Dedifferentiated amniotic fluid mesenchymal stem cell (primary cell): ENCODE results near the gene TFAP2E.
A peak's percentile ranks its signal among the peaks of the same experiment; 100 is the strongest.

Experiments used
- DNase-seq: peaks from one replicate; pipeline ENCODE4 v3.0.0-alpha.2; 2016; ENCODE audit errors: extremely low spot score

The TFAP2E gene

GRCh38 chr1:35557118-35557610, 15.9 kb upstream of the TFAP2E start, which contains the start of gene KIAA0319L:
TSS of gene KIAA0319L (minus strand) at chr1:35557403. CDS start at chr1:35554491, 2,912 bp downstream.
- DNase-seq = peak; percentile 69

GRCh38 chr1:35557611-35558373, 15.3 kb upstream of the TFAP2E start, which contains the start of gene NCDN:
TSS of gene NCDN (plus strand) at chr1:35557799. CDS start at chr1:35558191, 392 bp downstream.
- DNase-seq = peak; percentile 98

- DNase-seq = no peak
These were observed 14.5 kb upstream of the TFAP2E start for GRCh38 chr1:35558374-35559316.

GRCh38 chr1:35559317-35559944, 13.7 kb upstream of the TFAP2E start:
- no peak for DNase-seq

- DNase-seq = no peak
These were observed 12.6 kb upstream of the TFAP2E start for GRCh38 chr1:35560256-35561225.

- no peak for DNase-seq
These were observed 11.7 kb upstream of the TFAP2E start for GRCh38 chr1:35561297-35561971.

DNA sequence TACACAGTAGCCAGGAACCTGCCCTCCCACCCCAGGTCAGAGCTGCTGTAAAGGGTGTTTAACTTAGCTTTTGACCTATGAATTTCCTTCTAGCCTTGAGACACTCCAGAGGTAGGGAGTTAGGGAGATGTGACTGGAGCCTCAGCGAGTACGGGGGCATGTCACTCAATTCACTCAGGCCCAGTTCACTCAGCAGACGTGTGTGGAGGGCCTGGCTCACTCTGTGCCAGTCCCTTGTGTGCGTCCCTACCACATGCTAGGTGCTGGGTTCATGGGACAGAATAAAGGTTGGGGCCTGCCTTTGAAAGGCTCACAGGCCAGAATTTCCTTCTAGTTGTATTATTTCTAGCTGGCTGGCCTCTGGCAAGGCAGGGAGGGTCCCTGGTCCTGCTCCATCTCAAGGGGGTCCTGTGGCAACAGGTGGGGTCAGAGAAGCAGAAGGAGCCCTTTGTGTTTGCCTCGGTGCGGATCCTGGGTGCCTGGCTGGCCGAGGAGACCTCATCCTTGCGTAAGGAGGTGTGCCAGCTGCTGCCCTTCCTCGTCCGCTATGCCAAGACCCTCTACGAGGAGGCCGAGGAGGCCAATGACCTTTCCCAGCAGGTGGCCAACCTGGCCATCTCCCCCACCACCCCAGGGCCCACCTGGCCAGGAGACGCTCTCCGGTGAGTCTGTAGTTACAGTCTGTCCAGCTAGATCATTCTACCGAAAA, 11.0 kb upstream of the TFAP2E start:
- no peak for DNase-seq

DNA sequence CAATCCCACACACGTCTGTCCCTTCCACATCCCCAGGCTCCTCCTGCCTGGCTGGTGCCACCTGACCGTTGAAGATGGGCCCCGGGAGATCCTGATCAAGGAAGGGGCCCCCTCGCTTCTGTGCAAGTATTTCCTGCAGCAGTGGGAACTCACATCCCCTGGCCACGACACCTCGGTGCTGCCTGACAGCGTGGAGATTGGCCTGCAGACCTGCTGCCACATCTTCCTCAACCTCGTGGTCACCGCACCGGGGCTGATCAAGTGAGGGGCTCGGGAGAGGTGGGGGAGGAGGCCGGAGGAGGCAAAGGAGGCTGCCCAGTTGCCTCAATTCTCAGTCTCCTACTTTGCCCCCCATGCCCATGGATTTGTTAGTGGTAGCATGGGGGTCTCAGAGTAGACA, 9.9 kb upstream of the TFAP2E start:
- DNase-seq = no peak

GRCh38 chr1:35564037-35564883, 8.9 kb upstream of the TFAP2E start:
- peak; percentile 29 for DNase-seq

GRCh38 chr1:35564884-35565741, 8.0 kb upstream of the TFAP2E start:
- no peak for DNase-seq

DNA sequence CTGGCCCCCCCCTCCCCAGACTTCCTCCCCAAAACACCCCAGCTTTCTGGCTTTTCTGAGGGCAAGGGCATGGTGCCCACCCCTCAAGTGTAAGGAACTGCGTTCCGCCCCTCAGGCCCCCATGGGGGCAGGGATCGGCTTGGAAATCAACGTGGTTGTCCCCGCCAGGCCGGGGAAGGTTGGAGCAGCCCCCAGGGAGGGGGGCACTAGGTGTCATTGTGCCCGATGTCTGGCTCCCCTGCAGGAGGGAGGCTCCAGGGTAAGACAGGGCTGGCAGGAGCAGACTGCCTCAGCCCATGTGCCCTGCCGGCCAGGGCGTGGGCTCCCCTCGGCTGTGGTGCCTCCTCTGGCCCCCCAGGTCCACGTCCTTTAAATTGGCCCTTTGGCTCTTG, 7.4 kb upstream of the TFAP2E start:
- DNase-seq = no peak

GRCh38 chr1:35567947-35568558, 5.1 kb upstream of the TFAP2E start:
- DNase-seq = no peak

- peak; percentile 63 for DNase-seq
These were observed 4.1 kb upstream of the TFAP2E start for GRCh38 chr1:35568975-35569395.

DNA sequence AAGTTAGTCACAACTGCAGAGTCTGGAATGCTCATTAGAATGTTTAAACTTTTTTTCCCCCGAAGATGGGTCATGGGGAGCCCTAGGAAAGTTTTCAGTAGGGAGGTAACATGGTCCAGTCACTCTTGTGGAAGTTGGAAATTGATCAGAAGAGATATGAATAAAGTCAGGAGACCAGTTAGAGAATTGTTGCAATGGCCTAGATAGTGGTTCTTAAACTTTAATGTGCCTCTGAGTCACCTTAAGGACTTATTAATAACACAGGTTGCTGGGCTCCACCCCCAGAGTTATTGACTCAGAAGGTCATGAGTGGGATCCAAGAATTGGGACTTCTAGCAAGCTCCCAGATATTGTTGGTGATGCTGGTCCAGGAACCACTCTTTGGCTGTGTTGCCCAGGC, 3.2 kb upstream of the TFAP2E start:
- no peak for DNase-seq

- DNase-seq = no peak
These were observed 2.5 kb upstream of the TFAP2E start for GRCh38 chr1:35570589-35571137.

DNA sequence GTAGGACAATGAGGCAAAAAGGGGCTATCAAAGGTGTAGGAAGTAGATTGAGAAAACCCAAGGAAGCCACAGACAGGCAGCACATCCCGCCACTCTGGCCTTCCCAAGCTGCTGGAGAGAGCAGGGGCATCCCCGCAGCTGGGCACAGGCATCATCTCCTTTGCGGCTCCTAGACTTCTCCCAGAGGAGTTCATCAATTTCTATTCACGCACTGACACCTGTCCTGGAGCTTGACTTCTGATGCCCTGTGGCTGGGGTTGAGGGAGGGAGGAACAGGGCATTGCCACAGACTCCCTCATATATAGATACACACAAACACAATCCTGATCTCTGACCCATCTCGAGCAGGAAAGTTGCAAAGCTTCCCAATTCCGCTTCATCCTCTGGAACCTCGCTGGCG, 1.9 kb upstream of the TFAP2E start:
- no peak for DNase-seq

GRCh38 chr1:35572296-35572695, 818 bp upstream of the TFAP2E start:
- DNase-seq = no peak
